Measurements from ENCODE around the gene ANK3. TPM values are rescaled to one million over a fixed set of nuclear protein-coding genes. Genes with fewer than 3 reads are reported as not detected.
"Not testable (repeated sequence)": the region's sequence is repeated elsewhere in the genome, so short reads cannot be mapped to it uniquely, and the experiment has no call there.

ANK3 gene
- total RNA-seq, 2 experiments from 2014 or later: 15.0 to 19.1 TPM

GRCh38 chr10:60295028-60295937 is 94.4 kb downstream of the ANK3 start:
- CTCF ChIA-PET: interaction anchor here (0.6 kb wide), 1 partner anchor 24 kb away, joined by 3 read pairs; no protein-coding TSS in a partner anchor
- H3K4me3 Mint-ChIP-seq: no peak overlapping the region
- H3K27ac Mint-ChIP-seq: no peak overlapping the region

DNA sequence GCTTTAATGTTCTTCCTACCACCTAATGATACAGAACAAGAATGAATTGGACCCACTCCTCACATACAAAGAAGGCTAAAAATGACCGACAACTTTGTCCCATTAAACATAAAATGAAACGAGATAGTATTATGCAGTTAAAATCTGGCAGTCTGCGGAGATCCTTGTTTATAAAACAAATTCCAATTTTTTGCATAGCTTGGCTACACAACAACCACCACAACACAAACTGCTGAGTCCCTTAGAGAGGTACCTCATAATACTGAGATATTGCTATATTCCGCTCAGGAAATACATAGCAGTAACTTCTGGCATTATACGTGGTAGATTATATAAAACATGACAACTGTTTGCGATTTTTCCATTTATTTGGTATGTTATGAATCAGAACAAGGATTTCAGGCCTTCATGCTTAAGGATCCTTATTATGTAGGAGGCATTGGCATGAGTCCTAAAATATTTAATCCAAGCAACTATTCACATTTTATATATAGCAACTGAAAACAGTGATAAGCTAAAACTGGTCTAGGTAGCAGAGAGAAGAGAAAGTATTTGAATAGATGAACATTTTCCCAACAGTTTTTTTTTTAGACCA is 96.0 kb downstream of the ANK3 start:
- Mint-ChIP-seq H3K4me3 (no peak overlapping the region), H3K27me3 (no peaks in the 10 kb centered on the region), H3K4me1 (no peaks in the 10 kb centered on the region), H3K36me3 (ENCODE audit: low read depth) (no peaks in the 10 kb centered on the region), H3K9me3 (no peaks in the 10 kb centered on the region), H3K27ac (no peak overlapping the region)
- CTCF ChIA-PET: no interaction called here
- DNase-seq: no peak
- POLR2A ChIA-PET: no interaction called here

More at GRCh38 chr10:60295028-60295937, 94.4 kb downstream of the ANK3 start:
- DNase-seq: no peak
- H3K27me3 Mint-ChIP-seq: no peaks in the 10 kb centered on the region
- POLR2A ChIA-PET: no interaction called here
- no peaks in the 10 kb centered on the region for H3K9me3 Mint-ChIP-seq
- H3K36me3 Mint-ChIP-seq (ENCODE audit: low read depth): no peaks in the 10 kb centered on the region
- H3K4me1 Mint-ChIP-seq: no peaks in the 10 kb centered on the region

- Mint-ChIP-seq H3K4me3 (no peak overlapping the region), H3K27me3 (no peaks in the 10 kb centered on the region), H3K9me3 (no peaks in the 10 kb centered on the region), H3K4me1 (no peaks in the 10 kb centered on the region), H3K27ac (no peak overlapping the region), H3K36me3 (ENCODE audit: low read depth) (no peaks in the 10 kb centered on the region)
- POLR2A ChIA-PET: no interaction called here
- CTCF ChIA-PET: no interaction called here
- DNase-seq: no peak
Measured at GRCh38 chr10:60292998-60293397, 96.7 kb downstream of the ANK3 start.

GRCh38 chr10:60292536-60292935 is 97.1 kb downstream of the ANK3 start:
- H3K4me1 Mint-ChIP-seq; H3K4me3 Mint-ChIP-seq; CTCF ChIA-PET; POLR2A ChIA-PET; H3K27ac Mint-ChIP-seq; H3K36me3 Mint-ChIP-seq (ENCODE audit: low read depth); DNase-seq; H3K27me3 Mint-ChIP-seq; H3K9me3 Mint-ChIP-seq: not testable (repeated sequence)

DNA sequence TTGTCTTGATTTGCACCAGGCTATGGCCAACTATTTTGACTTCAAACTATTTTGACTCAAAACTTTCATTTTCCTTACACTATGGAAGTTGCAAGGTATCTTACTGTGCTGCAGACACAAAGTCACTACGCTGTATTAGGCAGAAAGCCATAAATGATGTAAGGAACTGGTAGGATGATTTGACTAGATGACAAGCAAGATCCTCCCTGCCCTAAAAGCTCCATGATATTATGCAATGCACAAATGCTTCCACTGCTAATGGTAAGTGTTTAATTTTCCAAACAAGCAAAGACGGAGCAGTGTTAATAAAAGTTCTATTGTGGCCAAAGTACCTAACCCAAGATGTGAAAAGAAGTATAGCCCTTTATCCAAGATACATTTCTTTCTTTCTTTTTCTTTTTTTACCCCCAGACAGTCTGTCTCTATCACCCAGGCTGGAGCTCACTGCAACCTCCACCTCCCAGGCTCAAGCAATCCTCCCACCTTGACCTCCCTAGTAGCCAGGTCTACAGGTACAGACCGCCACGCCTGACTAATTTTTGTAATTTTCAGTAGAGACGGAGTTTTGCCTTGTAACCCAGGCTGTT is 98.2 kb downstream of the ANK3 start:
- ChIA-PET POLR2A (no interaction called here), CTCF (no interaction called here)
- Mint-ChIP-seq H3K9me3 (no peaks in the 10 kb centered on the region), H3K4me3 (no peak overlapping the region), H3K36me3 (ENCODE audit: low read depth) (no peaks in the 10 kb centered on the region), H3K4me1 (no peaks in the 10 kb centered on the region), H3K27ac (no peak overlapping the region), H3K27me3 (no peaks in the 10 kb centered on the region)
- DNase-seq: no peak

- no peaks in the 10 kb centered on the region for H3K9me3 Mint-ChIP-seq
Measured at GRCh38 chr10:60290558-60290957, 99.1 kb downstream of the ANK3 start.

DNA sequence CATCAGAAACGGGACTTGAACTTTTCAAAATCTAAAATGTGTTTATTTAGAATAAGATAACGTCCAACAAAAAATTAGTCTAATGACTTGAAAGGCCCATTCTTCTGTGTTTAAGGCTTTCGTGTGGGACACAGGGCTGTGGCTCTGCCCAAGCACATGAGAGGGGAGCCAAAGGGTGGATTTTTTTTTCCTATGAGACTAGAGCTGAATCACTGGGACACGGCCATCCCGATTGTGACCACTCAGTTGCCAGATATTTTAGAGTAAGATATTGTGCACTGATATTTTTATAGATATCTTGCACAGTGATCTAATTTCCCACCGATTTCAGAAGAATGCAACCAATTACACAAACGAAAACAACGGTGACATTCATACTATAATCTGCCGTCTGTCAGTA is 99.9 kb downstream of the ANK3 start:
- CTCF ChIA-PET: no interaction called here
- Mint-ChIP-seq H3K4me1 (peaks cover 5% of the 10 kb centered on the region), H3K27me3 (no peaks in the 10 kb centered on the region), H3K9me3 (no peaks in the 10 kb centered on the region), H3K27ac (no peak overlapping the region), H3K36me3 (ENCODE audit: low read depth) (no peaks in the 10 kb centered on the region), H3K4me3 (no peak overlapping the region)
- no peak for DNase-seq
- POLR2A ChIA-PET: no interaction called here

More at GRCh38 chr10:60290558-60290957, 99.1 kb downstream of the ANK3 start:
- CTCF ChIA-PET: no interaction called here
- Mint-ChIP-seq H3K27ac (no peak overlapping the region), H3K4me3 (no peak overlapping the region), H3K27me3 (no peaks in the 10 kb centered on the region), H3K4me1 (peaks cover under 1% of the 10 kb centered on the region), H3K36me3 (ENCODE audit: low read depth) (no peaks in the 10 kb centered on the region)
- DNase-seq: no peak
- POLR2A ChIA-PET: no interaction called here

GRCh38 chr10:60288256-60288655 is 101.4 kb downstream of the ANK3 start:
- Mint-ChIP-seq H3K4me1 (peaks cover 8% of the 10 kb centered on the region), H3K27ac (no peak overlapping the region), H3K27me3 (no peaks in the 10 kb centered on the region), H3K4me3 (no peak overlapping the region), H3K36me3 (ENCODE audit: low read depth) (no peaks in the 10 kb centered on the region), H3K9me3 (no peaks in the 10 kb centered on the region)
- POLR2A ChIA-PET: no interaction called here
- no peak for DNase-seq
- CTCF ChIA-PET: no interaction called here

GRCh38 chr10:60286559-60286958 is 103.1 kb downstream of the ANK3 start:
- POLR2A ChIA-PET: no interaction called here
- Mint-ChIP-seq H3K9me3 (no peaks in the 10 kb centered on the region), H3K36me3 (ENCODE audit: low read depth) (no peaks in the 10 kb centered on the region), H3K27ac (no peak overlapping the region), H3K4me3 (no peak overlapping the region), H3K4me1 (peaks cover 10% of the 10 kb centered on the region), H3K27me3 (no peaks in the 10 kb centered on the region)
- no peak for DNase-seq
- CTCF ChIA-PET: no interaction called here

DNA sequence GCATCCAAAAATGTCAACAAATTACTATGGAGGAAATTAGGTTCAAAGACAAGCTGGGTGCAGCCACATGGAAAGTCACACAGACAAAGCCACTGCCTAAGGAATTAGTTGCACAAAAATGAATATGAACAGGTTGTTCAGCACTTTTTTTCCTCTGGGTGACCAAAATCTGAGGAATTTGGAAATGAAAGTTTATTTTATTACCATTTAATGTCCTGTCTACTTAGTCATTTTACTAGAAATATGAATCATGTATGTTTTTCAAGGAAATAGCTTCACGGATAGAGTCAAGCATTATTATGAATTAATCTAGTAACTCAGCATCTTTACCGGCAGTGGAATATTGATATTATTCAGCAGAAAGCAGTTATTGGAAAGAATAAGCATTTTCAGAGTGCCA is 106.3 kb downstream of the ANK3 start:
- ChIA-PET POLR2A (no interaction called here), CTCF (no interaction called here)
- H3K36me3 Mint-ChIP-seq (ENCODE audit: low read depth): peaks cover 5% of the 10 kb centered on the region
- no peaks in the 10 kb centered on the region for H3K27me3 Mint-ChIP-seq
- no peak overlapping the region for H3K27ac Mint-ChIP-seq
- no peak for DNase-seq
- no peak overlapping the region for H3K4me3 Mint-ChIP-seq
- H3K9me3 Mint-ChIP-seq: no peaks in the 10 kb centered on the region
- H3K4me1 Mint-ChIP-seq: peaks cover 10% of the 10 kb centered on the region

GRCh38 chr10:60282771-60283353 is 106.8 kb downstream of the ANK3 start:
- ChIA-PET CTCF (no interaction called here), POLR2A (no interaction called here)
- Mint-ChIP-seq H3K27ac (no peak overlapping the region), H3K4me3 (no peak overlapping the region), H3K9me3 (no peaks in the 10 kb centered on the region), H3K4me1 (peaks cover 10% of the 10 kb centered on the region), H3K27me3 (no peaks in the 10 kb centered on the region), H3K36me3 (ENCODE audit: low read depth) (peaks cover 5% of the 10 kb centered on the region)
- DNase-seq: no peak

DNA sequence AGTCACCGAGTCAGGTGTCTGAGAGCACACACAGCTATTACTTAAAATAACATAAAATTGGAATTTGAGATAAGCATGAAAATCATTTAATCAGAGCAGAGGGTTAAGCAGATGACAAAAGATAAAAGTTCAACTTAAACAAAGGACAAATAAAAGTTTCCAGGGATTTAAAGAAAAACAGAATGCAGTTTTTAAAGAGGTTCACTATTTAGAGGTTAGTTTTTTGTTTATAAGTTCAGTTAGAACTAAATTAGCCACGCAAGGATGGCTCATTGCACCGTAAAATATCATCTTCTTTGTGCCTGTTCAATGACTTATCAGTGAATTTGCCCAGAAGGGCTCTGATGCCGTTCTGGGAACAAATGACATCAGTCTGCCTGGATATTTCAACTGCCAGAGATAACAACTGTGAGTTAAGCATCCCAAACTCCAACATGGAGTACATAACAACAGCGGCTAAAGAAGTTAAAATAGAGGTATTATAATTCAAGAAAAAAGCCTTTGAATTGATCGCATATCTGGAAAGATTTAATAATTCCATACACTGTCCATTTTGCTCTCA is 107.8 kb downstream of the ANK3 start:
- H3K36me3 Mint-ChIP-seq (ENCODE audit: low read depth): peaks cover 5% of the 10 kb centered on the region
- CTCF ChIA-PET: no interaction called here
- no peaks in the 10 kb centered on the region for H3K27me3 Mint-ChIP-seq
- H3K4me3 Mint-ChIP-seq: no peak overlapping the region
- H3K4me1 Mint-ChIP-seq: peaks cover 10% of the 10 kb centered on the region
- H3K9me3 Mint-ChIP-seq: no peaks in the 10 kb centered on the region
- no peak for DNase-seq
- H3K27ac Mint-ChIP-seq: no peak overlapping the region
- POLR2A ChIA-PET: no interaction called here

DNA sequence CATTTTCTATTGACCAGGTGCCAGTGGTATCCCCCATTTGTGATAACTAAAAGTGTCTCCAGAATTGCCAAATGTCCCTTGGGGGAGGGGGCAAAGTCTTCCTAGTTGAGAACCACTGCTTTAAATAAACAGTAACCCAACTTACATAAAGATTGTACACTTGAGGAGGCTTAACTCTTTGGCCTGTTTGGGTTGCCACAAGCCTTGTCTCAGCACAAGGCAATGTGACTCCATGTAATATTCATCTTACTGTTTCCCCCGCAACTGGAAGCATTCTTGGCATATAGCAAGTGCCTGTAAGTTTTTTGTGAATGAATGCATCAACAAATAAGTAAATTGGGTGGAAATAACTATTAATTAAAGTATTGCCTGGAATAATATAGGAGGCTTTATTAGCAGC is 108.3 kb downstream of the ANK3 start:
- Mint-ChIP-seq H3K4me1 (peaks cover 10% of the 10 kb centered on the region), H3K9me3 (no peaks in the 10 kb centered on the region), H3K4me3 (no peak overlapping the region), H3K27ac (no peak overlapping the region), H3K36me3 (ENCODE audit: low read depth) (peaks cover 5% of the 10 kb centered on the region), H3K27me3 (no peaks in the 10 kb centered on the region)
- POLR2A ChIA-PET: no interaction called here
- no peak for DNase-seq
- CTCF ChIA-PET: no interaction called here

Measured in activated CD4-positive, alpha-beta memory T cell treated with anti-CD3 and anti-CD28 coated beads, Interleukin-2, amount 10 ng/mL, durations not matched to agents 7 days and 5 days (primary cell).